HG03469 (cell line): ENCODE results near the gene VPS8.

ENCODE experiments used
- ATAC-seq: cut with Tn5 transposase; IDR thresholded peaks from one replicate; pipeline ENCODE4 v1.9.1; 2021; ENCODE audit warnings: mild to moderate bottlenecking, moderate library complexity, moderate number of reproducible peaks; ENCODE audit not compliant: unreplicated experiment

Gene VPS8

DNA sequence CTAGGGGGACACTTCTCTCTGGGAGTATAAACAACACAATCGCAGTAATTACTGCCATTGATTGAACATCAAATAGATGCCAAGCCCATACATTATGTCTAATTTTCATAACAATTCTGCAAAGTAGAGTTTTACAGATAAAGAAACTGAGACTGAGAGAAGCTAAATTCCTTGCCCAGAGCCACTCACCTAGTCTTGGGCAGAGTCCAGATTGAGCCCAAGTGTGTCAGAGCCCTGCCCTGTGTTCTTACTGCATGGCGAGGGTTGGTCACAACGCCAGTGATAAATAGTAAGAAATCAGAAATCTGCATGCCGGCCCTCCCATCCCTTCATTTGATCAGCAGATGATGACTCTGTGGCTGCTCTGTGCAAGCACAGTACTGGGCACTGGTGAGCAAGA lies 234.6 kb downstream of the VPS8 start:
- ATAC-seq: no peak

GRCh38 chr3:185049710-185050109 lies 237.7 kb downstream of the VPS8 start:
- no peak for ATAC-seq

DNA sequence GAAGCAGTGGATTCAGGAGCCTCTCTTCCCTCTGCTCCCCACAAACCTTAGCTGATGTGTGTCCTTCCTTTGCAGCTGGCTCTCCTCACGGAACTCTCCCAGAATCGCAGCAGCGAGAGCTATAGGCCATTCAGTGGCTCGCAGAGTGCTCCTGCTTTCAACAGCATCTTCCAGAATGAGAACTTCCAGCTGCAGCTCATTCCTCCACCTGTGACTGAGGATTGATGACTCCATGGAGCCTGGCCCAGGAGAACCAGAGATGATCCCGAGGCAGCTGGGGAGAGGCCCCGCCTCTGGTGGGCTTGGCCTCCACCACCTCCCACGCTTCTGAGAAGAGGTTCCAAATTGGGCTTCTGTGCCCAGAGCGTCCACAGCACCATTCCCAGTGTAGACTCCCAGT lies 239.8 kb downstream of the VPS8 start:
- no peak for ATAC-seq

GRCh38 chr3:185052631-185053030 lies 240.7 kb downstream of the VPS8 start:
- ATAC-seq: no peak

GRCh38 chr3:185056908-185057307 lies 244.9 kb downstream of the VPS8 start:
- ATAC-seq: no peak

DNA sequence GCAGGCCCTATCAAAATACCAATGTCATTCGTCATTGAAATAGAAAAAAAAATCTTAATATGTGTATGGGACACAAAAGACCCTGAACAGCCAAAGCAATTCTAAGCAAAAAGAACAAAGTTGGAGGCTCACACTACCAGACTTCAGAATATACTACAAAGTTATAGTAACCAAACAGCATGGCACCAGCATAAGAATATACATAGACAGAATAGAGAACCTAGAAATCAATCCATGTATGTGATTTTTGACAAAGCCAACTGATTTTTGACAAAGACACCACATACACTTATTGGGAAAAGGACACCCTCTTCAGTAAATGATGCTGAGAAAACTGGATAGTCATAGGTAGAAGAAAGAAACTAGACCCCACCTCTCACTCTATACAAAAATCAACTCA lies 245.9 kb downstream of the VPS8 start:
- ATAC-seq: no peak

GRCh38 chr3:185058796-185059195 lies 246.8 kb downstream of the VPS8 start:
- no peak for ATAC-seq

- ATAC-seq: no peak
These were observed 247.8 kb downstream of the VPS8 start for GRCh38 chr3:185059766-185060165.

DNA sequence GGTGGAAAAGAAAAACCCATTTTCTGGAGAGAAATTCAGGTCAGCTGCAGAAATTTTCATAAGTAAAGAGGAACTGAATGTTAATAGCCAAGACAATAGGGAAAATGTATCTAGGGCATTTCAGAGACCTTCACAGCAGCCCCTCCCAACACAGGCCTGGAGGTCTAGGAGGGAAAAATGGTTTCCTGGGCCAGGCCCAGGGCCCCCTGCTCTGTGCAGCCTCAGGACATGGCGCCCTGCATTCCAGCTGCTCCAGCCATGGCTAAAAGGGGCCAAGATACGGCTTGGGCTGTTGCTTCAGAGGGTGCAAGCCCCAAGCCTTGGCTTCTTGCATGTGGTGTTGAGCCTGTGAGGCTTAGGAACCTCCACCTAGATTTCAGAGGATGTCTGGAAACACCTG lies 248.7 kb downstream of the VPS8 start:
- no peak for ATAC-seq

GRCh38 chr3:185062191-185062590 lies 250.2 kb downstream of the VPS8 start:
- ATAC-seq: no peak

GRCh38 chr3:185063431-185063830 lies 251.5 kb downstream of the VPS8 start:
- ATAC-seq: no peak

DNA sequence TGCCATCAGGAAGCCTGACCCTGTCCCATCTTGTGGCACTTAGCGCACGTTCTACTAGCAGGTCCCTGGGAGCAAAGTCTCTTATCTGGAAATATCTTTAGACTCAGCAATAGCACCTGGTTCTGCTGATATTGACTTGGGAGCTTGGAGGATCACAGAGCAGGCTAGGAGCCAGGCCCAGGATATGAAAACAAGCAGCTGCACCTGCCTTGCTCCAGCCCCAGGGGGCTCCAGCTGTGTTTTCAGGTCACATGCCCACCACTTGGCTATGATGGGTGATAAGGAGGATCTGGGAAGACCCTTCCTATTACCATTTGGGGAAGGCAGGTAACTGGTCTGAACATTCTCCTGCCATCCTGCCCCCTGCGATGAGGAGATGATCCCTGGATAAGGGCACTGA lies 253.1 kb downstream of the VPS8 start:
- no peak for ATAC-seq

DNA sequence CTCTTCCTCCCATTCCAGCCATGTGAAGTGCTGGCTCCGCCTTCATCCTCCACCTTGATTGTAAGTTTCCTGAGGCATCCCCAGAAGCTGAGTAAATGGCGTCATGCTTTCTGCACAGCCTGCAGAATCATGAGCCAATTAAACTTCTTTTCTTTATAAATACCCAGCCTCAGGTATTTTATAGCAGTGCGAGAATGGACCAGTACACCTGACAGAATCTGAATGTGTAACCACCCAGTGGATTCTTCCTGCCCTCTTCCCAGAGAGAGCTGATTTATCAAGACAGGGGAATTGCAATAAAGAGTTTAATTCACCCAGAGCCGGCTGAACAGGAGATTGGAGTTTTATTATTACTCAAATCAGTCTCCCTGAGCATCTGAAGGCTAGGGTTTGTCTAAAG lies 254.3 kb downstream of the VPS8 start:
- no peak for ATAC-seq

DNA sequence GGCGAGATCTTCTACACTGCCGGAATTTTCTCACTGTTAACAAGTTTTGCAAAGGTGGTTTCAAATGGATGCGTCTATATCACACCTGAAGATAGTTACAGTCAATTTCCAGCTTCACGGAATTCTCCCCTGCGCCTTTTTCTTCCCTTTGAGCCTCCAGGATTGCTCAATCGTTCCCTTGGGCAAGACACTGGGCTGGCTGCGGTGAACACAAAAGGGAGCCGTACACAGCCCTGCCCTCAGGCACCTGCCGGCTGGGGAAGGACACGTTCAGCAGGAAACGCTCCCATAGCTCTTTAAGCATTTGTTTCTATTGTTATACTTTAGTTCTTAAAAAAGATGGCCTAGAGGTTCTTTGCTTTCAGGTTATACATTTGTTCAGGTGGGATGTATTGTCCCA lies 255.2 kb downstream of the VPS8 start:
- no peak for ATAC-seq

DNA sequence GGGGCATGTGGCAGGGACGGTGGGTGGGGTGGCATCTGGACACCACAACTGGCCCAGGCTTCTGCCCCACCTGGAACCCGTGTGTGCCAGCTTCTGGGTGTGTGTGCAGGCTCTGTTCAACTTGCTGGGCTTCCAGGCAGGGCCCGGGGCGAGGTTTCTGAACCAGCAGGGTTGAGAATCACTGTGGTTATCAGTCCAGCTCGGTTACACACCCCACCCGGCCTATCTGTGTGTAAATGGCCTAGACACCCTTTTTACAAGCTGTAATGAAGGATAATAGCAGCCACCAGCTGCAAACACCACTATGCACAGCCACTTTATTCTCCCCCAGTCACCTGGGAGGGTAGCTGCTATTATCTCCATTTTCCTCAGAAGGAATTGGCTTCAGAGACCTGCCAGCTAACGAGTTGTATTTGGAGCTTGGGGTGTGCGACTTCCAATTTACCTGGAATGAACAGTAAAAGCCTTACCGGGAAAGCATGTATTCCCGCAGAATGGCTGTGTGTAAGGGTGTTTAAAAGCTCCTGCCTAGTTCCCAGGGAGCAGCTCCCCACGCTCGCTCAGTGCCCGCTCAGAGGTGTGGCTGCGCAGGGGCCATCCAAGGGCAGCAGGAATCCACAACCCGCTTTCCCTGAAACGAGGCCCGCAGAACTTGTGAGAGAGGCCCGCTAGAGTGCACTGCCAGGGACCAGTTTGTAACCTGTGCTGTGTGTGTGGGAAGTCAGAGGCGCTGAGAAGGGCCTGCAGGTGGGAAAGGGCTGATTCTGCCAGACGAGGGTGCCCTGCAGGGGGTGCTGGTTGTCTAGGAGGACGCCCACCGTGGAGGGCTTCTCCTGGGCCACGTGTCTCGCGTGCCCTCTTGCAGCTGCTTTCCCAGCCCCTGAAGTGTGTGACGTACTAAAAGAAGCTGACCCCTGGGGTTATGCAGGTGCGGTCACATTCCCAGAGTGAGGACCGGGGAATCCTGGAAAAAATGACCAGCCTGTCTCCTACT lies 257.4 kb downstream of the VPS8 start:
- ATAC-seq: no peak

DNA sequence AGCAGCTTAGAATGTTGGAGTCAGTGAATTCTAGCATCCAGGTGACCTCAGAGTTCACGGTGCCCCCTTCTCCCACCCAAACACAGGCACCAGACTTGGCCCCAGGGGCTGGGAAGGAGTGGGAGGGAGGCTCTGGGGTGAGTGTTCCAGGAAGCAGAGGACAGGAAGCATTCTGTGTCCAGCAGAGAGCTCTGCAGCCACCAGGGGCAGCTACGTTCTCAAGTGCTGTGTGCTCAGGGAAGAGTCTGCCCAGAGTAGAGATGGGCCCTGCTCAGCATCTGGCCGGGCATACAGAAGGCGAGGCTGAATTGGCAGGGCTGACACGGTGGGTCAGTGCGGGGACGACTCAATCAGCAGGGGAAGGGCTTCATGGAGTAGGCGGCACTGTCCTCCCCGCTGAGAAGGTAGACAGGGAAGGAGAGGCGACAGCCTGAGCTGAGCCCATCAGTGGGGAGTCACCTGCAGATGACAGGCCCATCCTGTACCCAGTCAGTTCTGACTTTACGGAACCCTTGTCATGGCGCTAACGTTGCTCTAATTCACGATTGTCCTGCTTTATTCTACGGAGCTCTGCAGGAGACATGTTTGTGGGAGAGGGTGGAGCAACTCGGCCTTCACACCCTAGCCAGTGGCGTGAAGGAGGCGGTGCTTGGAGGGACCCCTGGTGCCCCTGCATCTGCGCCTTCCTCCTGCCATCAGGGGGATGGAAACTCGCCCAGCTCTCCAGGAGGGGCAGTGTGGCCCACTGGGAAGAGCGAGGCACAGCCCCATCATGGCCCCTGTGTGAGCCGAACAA lies 258.7 kb downstream of the VPS8 start:
- no peak for ATAC-seq

- no peak for ATAC-seq
These were observed 259.4 kb downstream of the VPS8 start for GRCh38 chr3:185071287-185071800.

- ATAC-seq: no peak
These were observed 263.6 kb downstream of the VPS8 start for GRCh38 chr3:185075547-185075946.

DNA sequence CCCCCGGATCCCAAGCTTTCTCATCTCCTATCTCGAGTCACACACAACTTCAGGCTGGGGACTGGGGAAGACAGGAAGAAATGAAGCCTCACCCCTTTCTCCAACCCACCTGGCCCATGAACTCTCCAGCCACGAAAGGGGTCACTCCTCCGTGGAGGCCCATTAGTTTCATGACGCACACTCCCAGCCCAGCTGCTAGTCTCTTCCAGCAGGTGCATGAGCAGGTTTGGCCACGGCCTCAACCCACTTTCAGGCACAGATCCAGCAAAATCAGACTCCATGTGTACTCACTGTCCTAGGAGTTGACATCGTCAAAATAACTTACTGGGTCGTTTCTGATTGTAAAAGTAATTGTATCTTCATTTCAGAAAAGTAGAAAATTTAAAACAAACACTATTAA lies 264.3 kb downstream of the VPS8 start:
- ATAC-seq: no peak

GRCh38 chr3:185079625-185080024 lies 267.7 kb downstream of the VPS8 start:
- no peak for ATAC-seq

GRCh38 chr3:185081521-185081920 lies 269.6 kb downstream of the VPS8 start:
- ATAC-seq: no peak

DNA sequence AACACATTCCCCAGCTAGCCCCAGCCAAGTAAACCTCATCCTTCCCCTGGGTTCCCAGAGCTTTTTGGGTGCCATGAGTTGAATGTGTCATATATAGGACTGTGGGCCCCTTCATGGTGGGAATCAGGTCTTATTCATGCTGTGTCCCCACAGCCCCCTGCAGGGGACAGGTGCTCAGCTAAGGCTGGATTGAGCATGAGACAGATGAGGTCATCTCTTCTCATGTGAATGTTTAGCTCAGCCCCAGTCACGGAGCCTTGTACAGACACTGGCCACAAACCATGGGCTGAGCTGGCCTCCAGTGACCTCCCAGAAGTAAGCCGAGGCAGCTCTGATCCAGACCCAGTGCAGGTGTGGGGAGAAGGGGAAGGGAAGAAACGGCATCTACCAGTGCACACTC lies 270.2 kb downstream of the VPS8 start:
- ATAC-seq: no peak
